NT2/D1 (cell line): ENCODE measurements around the gene MAP2.

ENCODE experiments used
- SUZ12 ChIP-seq: IDR thresholded peaks from 2 replicates; pipeline ENCODE4 v1.6.1; 2011; ENCODE audit not compliant: insufficient read length, insufficient read depth; ENCODE audit errors: extremely low read depth
- ZNF274 ChIP-seq: IDR thresholded peaks from 2 replicates; pipeline ENCODE4 v1.6.1; 2011; ENCODE audit warnings: mild to moderate bottlenecking, low read depth, low read length

DNA sequence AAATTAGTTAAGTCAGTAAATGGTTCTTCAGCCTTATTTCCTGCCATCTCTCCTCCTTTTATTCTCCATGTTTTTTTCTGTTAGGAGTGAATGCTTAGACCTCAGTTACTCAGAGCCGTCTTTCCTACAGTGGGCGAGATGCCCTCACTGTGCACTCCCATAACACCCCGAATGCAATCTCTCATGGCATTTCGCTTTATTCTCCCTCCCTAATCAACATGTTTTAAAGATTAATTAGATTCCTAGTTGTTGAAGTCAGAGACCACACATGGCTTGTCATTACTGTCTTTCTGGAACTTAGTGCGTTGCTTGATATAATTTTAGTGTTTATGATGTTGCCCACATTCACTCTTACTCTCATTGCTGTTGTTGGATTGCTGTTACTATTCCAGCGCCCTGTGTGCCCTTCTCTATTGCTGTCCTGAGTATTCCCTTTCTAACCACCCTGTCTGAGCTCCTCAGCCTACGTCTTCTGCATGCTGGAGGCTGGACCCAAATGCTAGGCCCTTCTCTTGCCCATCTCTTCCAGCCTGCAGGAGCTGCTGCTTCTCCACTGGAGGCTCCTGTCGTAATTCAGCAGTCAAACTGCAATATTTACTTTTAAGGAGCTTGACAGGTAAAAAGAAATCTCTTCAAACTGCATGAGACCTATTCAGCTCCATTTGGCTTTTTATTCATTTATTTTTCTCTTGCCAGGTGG is 99.3 kb downstream of the MAP2 start:
- TF ChIP-seq SUZ12: no peak
- TF ChIP-seq ZNF274: no peak
